Esophagus muscularis mucosa (tissue), 3 donors: ENCODE measurements around the gene MICU1.

Experiments
- CTCF ChIP-seq, 3 experiments: fragments of 200-600 bp in 2 of 3; fragments of 450-650 bp in 1 of 3; sonication (generic) in 2 of 3; IDR thresholded peaks; one replicate each; pipeline ENCODE4 v1.5.1; 2017 to 2019; ENCODE audit warnings: antibody characterized with exemption in 3 of 3, mild to moderate bottlenecking in 2 of 3, moderate library complexity in 1 of 3
- EP300 ChIP-seq: sonication (generic); formaldehyde crosslinking; IDR thresholded peaks from one replicate; pipeline ENCODE4 v1.6.1; 2017; ENCODE audit warnings: antibody characterized with exemption

- TF ChIP-seq CTCF (IDR thresholded peaks at IDR 0.05): no peak
- TF ChIP-seq EP300: no peak
Observed at GRCh38 chr10:72509941-72510340, 115.9 kb downstream of the MICU1 start.
